GM13977 (cell line): Measurements from ENCODE around the gene TNIP2.
"Not testable (repeated sequence)": the region's sequence is repeated elsewhere in the genome, so short reads cannot be mapped to it uniquely, and the experiment has no call there.

Experiments used
- DNase-seq: peaks from one replicate; pipeline ENCODE4 v3.0.0; 2012; ENCODE audit warnings: low spot score
- CTCF ChIP-seq: IDR thresholded peaks from 2 replicates; pipeline ENCODE4 v1.5.1; 2012; ENCODE audit warnings: mild to moderate bottlenecking, control low read depth; ENCODE audit not compliant: insufficient read depth; ENCODE audit errors: extremely low read depth, missing control alignments
- in situ Hi-C: fragments of 300-500 bp; cut with MboI; formaldehyde crosslinking; loops from one replicate; pipeline ENCODE4 v1.12.0; 2022; ENCODE audit warnings: low sequenced_read_pairs, low pct_unique_long_range_greater_than_20kb, mixed read lengths, inconsistent platforms; ENCODE audit not compliant: unreplicated experiment

The TNIP2 gene

GRCh38 chr4:2767705-2768074 is 11.6 kb upstream of the TNIP2 start:
- in situ Hi-C loops: no loop called here
- TF ChIP-seq CTCF: no peak
- no peak for DNase-seq

GRCh38 chr4:2767046-2767704 is 11.0 kb upstream of the TNIP2 start:
- no peak for DNase-seq
- in situ Hi-C loops: no loop called here
- TF ChIP-seq CTCF: no peak

GRCh38 chr4:2765832-2766526 is 9.8 kb upstream of the TNIP2 start:
- no peak for TF ChIP-seq CTCF
- no peak for DNase-seq
- in situ Hi-C loops: no loop called here

GRCh38 chr4:2763511-2763967 is 7.4 kb upstream of the TNIP2 start:
- DNase-seq: no peak
- in situ Hi-C loops: no loop called here
- TF ChIP-seq CTCF: no peak

GRCh38 chr4:2762486-2763370 is 6.6 kb upstream of the TNIP2 start:
- DNase-seq, in situ Hi-C loops: not testable (repeated sequence)

GRCh38 chr4:2762048-2762447 is 5.9 kb upstream of the TNIP2 start:
- DNase-seq: no peak
- no peak for TF ChIP-seq CTCF
- in situ Hi-C loops: no loop called here
